GM21529 (cell line): ENCODE data around the gene GRIN2C.
"Not testable (repeated sequence)": the region's sequence is repeated elsewhere in the genome, so short reads cannot be mapped to it uniquely, and the experiment has no call there.

Experiments
- ATAC-seq: cut with Tn5 transposase; IDR thresholded peaks from one replicate; pipeline ENCODE4 v1.9.1; 2021; ENCODE audit not compliant: unreplicated experiment

Gene GRIN2C

DNA sequence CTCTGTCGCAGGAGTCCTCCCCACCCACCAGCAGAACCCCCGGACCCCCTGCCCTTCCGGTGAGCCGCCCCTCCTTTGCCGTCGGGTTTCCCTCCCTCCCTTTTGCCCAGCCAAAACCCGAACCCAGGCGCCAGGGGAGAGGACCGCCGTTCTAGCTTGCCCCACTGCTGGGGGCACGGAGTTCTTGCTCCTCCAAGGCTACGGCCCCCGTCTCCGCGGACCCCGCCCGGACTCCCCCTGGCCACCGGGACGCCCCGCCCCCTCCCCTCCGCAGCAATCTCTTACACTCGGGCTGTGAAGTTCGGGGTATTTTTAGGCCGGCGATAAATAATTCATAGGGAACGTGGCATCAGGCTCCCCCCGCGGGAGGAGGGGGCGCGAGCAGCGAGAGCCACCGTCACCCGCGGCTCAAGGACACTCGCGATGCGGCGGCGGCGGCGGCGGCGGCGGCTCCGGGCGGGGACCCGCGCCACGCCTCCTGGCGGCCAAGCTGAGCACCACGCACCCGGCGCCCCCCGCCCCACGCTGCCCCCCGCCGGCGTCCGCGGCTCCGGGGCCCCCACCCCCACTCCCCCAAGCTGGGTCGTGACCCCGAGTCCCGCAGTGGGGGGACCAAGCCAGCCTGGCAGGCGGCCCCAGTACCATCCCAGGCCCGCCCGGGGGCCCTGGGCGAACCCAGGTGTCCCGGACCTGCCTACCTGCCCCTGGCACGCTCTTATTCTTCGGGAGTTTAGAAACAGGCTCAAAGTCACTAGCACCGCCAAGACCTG lies at the start of gene GRIN2C:
TSS of gene GRIN2C (minus strand) at position 427 of the 770 bp plus-strand sequence. CDS start 4,793 bp downstream, outside the sequence.
- ATAC-seq: no peak

DNA sequence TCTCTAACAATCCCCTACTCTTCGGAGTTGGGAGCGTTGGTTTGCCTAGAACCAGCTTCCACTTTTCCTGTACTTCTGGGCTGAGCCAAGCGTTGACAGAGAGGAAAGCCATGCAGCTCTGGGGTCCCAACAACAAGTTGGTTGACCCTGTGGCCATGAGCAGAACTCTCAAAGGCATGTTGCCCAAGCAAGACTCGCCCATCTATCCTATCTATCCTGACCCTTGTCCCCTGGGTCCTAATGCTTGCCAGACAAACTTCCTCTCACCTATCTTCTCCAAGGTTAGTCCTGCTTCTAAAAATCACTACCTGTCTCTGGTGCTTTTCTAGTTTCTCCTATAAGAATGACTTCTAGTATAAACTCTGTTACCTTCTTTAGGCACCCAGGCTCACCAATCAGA lies 49.4 kb upstream of the GRIN2C start:
- ATAC-seq: not testable (repeated sequence)

DNA sequence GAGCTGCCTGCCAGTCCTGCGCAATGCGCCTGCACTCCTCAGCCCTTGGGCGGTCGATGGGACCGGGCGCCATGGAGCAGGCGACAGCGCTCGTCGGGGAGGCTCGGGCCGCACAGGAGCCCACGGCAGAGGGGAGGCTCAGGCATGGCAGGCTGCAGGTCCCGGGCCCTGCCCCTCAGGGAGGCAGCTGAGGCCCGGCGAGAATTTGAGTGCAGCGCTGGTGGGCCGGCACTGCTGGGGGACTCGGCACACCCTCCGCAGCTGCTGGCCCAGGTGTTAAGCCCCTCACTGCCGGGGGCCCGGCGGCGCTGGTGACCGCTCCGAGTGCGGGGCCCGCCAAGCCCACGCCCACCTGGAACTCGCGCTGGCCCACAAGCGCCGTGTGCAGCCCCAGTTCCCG lies 47.3 kb upstream of the GRIN2C start:
- ATAC-seq: no peak

DNA sequence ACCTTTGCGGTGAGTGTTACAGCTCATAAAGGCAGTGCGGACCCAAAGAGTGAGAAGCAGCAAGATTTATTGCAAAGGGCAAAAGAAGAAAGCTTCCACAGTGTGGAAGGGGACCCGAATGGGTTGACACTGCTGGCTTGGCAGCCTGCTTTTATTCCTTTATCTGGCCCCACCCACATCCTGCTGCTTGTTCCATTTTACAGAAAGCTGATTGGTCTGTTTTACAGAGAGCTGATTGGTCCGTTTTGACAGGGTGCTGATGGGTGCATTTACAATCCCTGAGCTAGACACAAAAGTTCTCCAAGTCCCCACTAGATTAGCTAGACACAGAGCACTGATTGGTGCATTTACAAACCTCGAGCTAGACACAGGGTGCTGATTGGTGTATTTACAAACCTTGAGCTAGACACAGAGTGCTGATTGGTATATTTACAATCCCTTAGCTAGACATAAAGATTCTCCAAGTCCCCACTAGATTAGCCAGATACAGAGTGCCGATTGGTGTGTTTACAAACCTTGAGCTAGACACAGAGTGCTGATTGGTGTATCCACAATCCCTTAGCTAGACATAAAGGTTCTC lies 46.6 kb upstream of the GRIN2C start:
- not testable (repeated sequence) for ATAC-seq

DNA sequence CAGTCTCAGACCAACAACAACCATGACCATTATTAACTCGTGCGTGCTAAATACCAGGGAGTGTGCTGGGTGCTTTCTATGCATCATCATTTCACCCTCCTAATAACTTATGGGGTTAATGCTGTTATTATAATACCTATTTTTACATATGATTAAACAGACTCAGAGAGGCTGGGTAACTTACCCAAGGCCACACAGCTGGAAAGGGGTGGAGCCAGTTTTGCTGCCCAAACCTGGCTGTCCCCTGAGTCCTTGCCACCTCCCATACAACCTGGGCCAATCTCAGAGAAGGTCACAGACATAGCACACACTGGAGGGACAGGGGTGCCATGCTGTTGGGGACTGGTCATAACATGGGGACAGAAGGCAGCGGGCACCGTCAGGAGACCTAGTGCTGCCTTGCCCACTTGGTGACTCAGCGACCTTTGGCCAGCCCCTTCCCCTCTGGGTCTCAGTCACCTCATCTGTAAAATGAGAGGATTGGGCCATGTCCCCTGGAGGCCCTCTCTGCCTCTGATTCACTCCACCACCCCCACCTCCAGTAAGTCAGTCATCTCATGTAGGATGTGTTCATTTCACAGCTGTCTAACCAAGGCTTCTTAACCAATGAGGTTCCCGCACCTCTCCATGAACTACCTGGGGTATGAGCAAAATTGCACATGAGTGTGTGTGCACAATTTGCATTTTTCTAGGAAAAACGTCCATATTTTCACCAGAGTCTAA lies 45.2 kb upstream of the GRIN2C start:
- no peak for ATAC-seq

DNA sequence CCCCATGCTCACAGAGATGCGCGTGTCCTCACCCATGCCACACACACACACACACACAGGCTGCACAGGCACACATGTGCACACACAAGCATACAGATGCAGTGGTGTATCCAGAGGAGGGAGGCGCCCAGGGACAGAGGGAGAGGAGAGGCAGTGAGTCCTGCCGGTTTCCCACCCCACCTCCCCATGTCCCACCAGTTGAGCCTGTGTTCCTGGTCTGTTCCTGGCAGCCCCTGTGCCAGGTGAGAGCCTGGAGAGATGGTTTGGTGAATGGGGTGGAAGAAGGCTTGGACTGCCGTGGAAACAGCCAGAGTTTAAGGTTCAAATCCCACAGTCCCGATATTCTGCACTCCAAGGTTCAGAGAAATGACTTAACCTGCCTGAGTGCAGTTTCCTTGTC lies 44.0 kb upstream of the GRIN2C start:
- ATAC-seq: no peak

DNA sequence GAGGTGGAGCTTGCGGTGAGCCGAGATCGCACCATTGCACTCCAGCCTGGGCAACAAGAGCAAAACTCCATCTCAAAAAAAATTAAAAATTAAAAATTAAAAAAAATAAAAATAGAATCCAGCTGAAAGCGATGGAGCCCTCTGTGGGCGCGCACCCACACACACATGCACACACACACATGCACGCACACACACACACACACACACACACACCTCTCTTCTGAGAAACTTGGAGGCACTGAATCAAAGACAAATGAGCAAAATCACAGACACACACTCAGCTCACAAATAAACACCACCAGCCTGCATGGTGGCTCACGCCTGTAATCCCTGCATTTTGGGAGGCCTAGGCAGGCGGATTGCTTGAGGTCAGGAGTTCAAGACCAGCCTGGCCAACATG lies 43.3 kb upstream of the GRIN2C start:
- no peak for ATAC-seq

DNA sequence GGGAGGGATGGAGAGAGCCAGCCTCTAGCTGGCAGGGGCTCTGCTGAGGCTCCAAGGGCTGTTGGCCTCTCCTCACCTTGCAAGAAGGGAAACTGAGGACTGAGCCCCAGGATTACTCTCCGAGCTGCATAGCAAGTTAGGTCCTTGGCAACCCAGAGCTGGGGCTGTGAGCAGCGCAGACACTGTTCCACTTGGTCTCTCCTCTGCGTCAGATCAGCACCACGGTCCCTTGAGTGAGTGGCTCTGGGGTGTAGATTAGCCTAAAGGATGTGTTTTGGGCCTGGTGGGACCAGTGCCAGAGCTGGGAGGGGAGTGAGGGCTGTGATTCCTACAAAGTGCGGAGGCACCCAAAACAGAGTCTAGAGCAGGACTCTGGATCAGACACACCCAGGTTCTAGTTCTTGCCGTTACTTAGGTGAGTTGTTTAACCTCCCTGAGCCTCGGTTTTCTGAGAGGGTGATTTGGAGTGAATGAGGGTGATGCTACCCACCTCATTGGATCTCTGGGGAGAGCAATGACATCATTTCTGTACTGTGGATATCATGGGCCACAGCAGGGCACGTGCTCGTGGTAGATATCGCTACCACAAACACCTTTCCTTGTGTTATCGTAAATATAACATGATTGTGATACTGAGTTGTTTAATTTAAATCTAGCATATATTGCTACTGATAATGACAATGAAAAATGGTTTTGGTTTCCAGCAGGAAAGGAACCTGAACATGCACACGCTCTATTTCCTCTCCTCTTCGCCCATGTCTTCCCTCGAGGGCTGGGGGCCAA lies 41.9 kb upstream of the GRIN2C start:
- ATAC-seq: no peak

DNA sequence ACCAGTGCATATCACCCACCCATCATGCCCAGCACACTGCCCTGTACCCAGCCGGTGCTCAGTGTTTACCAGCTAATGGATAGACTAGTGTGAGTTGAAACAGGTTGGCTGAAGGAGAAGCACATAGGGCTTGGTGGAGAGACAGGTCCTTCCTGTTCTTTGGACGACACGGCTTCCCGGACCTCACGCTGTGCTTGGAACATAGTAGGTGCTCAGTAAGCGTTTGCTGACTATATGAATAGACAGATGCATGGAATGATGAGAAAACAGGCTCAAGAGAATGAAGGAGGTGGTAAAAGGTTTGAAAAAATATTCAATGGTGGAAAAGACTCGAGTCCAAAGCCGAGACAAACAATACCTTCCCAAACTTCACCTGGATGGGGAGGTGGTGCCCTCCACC lies 40.5 kb upstream of the GRIN2C start:
- no peak for ATAC-seq

DNA sequence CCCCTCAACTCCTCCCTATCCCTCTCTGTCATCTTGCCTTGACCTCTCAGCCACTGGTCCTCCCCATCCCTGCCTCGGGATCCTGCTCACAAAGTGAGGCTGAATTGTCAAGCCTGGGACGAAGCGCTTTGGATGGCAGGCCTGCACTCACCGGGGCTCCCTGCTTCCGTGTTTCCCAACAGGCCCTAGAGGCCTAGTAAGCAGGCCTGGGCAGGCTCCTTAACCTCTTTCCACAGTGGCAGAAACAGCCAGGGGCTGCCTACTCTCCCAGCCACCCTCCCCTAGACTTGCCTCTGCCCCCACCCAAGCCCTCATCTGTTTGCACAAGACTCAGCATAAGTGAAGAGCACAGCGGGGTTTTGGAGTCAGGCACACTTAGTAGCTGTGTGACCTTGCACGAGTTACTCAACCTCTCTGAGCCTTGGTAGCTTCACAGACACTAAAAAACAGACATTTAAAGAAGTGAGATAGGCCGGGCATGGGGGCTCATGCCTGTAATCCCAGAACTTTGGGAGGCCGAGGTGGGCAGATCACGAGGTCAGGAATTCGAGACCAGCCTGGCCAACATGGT lies 38.8 kb upstream of the GRIN2C start:
- ATAC-seq: no peak

DNA sequence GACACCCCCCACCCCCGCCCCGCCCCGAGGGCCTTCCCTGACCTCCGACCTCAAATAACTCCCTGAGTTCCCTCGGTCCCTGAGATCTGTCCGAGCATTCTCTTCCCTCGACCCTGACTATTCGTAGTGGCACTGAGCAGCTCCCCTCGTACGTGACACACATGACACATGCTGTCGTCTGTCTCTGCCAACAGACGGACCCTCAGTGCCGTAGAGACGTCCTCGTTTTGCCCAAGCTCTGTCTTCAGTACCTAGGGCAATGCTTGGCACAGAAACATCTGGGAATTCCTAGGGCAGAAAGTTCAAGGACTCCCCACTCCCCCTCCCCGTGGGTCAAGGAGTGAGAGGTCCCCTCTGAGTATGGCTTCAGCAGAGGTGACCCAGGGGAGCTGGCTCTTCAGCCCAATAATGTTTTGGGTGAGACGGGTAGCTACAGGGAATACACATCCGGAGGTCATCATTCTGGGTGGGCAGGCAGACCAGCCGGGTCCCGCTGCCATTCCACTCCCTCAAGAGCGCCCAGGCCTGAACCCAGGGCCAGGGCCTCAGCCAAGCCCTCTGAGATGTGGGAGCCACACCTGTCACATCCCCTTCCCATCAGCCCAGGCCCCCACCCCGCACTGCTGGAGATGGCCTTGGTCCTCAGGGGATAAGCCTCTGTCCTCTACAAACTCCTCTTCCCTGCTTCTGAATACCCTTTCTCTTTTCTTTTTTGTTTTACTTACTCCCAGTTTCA lies 34.4 kb upstream of the GRIN2C start:
- no peak for ATAC-seq

DNA sequence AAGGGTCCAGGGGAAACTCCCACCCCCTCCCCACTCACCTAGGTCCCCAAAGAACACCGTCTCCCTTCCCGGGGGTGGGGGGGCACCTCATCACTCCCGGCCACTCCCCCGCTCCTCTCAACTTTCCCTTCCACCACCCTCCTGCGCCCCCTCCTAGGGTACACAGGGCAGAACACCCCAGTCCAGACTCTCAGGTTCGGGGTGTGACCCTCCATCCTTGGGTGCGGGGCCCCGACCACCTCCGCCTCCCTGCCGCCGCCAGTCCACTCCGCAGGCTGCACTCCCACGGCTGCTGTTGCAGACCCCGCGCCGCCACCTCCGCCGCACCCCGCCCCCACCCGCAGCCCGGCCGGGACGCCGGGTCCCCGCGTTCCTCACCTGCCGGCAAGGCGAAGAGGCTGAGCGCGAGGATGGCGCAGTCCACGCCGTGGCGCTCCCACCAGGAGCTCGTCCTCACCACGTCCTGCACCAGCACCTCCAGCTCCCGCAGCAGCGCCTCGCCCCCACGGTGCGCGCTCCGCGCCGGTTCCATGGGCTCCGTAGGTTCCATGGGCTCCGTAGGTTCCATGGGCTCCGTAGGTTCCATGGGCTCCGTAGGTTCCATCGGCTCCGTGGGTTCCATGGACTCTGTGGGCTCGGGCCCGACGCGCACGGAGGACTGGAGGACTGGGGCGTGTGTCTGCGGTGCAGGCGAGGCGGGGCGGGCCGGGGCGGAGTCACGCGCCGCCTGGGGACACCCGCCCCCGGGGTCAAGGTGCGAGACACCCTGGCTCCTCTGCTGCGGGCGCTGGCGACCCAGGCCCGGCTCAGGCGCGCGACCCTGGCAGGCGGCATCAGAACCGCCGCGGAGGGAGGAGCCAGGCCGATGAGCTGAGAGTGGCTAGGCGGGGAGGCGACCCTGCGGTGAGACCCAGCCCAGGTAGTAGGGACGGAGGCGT lies 33.6 kb upstream of the GRIN2C start, which contains the start of gene FADS6:
TSS of gene FADS6 (minus strand) at position 660 of the 938 bp plus-strand sequence. CDS start at position 622, 38 bp downstream.
- no peak for ATAC-seq

DNA sequence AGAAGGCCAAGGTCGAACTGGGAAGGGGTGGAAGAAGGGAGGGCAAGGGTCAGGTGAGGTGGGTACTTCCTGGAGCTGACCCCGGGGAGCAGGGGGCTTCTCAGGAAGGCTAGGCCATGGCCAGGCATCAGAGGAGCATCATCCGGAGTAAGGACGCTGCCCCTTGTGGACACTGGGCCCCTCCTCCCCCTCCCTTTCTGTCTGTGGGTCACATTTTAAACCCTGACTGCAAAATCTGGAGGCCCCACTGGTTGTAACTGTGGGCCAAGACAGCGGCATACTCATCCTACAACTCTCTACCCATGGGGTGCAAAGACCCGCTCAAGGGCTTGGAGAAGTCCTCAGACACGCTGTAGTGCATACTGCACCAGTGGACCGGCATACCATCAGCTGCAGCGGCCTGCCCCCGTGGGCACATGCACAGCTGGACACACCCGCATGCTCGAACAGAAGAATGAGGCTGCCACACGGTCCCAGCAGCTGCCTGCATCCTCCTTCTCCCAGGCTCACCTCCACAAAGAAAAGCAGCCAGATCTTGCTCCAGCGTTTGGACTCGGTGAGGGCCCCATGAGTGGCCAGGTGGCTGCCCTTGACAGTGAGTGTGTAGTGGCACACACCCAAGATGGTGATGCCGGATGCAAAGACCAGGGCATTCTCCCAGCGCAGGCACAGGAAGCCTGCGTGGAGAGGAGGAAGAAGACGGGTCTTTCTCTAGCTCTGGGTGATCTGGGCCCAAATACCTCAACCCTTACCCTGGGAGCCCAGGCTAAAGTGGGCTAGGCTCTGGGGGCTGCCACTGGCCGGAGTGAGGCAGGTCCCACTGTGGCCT lies 32.5 kb upstream of the GRIN2C start:
- ATAC-seq: no peak

DNA sequence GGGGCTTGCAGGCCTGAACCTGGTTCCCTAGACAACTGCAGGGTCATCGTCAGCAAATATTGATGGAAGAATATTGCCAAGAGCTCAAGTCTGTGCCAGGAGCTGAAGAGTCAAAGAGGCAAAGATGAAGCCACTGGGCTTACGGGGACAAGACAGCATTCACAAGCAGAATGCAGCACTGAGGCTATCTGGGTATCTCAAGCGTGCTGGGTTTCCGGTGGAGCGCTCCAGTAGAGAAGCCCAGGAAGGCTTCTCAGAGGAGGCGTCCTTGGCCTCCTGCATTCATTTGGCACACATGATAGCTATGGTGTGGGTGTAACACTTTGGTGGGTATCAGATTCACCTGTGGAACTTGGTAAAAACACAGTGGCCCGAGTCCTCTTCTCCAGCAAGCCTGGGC lies 30.9 kb upstream of the GRIN2C start:
- no peak for ATAC-seq

DNA sequence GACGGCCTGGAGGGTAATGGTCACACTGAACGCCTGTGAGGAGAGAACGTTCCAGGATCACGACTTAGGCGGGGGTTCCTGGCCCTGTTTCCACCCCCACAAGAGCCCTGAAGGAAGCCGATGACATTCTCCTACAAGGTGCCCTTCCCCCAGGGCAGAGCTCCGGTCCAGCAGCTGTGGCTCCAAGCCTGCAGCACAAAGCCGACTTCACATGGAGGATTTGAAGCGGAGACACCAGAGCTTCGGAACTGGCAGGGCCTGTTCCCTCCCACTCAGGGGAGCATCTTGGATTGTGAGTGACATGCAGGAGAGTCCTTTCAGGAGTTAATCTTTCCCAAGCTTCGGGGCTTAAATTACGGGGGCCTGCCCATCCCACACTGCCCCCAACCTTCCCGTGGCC lies 28.8 kb upstream of the GRIN2C start:
- no peak for ATAC-seq

DNA sequence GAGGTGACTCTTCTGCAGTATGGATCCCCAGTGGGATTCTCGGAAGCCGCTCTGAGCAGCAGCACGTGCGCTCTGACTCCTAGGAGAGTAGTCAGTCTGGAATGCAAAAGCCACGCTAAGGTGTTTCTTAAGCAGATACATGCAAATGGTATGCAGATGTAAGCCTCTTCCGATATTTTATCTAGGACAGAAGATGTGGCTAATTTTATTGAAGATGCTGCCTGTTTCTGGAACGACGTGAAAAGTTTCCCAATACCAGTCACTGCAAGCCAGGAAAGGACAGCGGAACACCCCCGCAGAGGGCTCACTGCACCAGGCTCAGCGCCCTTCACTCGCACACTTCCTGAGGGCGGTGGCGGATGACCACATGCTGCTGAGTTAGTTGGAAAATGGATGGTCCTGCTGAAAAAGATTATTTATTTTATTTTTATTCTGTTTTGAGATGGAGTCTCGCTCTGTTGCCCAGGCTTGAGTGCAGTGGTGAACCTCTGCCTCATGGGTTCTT lies 23.6 kb upstream of the GRIN2C start:
- no peak for ATAC-seq

DNA sequence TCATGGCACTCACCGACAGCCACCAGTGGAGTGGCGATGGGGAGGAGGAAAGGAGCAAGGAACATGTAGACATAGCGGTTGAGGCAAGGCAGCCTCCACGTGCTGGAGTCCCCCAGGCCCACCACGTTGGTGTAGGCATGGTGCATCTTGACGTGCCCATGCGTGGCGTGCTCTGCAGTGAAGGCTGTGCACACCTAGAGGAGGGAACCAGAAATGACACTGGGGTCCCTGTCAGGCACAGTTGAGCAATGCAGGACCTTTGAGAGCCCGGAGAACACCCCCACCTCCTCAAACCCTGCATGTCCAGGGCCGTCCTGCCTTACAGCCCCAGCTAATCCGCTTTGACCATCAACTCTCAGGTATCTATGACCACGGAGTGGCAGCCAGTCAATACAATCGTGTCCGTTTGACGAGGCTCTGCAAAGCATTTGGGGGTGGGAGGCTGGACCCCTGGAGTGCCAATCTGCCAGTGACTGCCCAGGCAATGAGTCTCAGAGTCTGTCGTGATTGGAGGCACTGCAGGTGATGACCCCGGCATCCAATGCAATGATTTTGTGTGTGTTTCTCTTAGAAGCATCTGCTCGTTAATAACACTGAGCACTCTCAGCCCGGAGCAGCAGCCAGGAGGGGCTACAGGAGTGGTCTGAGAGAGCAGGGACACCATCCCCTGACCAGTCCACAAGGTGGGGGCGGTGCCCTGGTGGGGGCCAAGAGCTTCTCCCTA lies 23.0 kb upstream of the GRIN2C start:
- ATAC-seq: no peak
